GM21367 (cell line): Measurements from ENCODE around the gene FGGY.
"Not testable (repeated sequence)": the region's sequence is repeated elsewhere in the genome, so short reads cannot be mapped to it uniquely, and the experiment has no call there.

Experiments
- ATAC-seq: cut with Tn5 transposase; IDR thresholded peaks from one replicate; pipeline ENCODE4 v1.9.1; 2021; ENCODE audit not compliant: unreplicated experiment

The FGGY gene

GRCh38 chr1:59538476-59538875, 241.6 kb downstream of the FGGY start:
- not testable (repeated sequence) for ATAC-seq

DNA sequence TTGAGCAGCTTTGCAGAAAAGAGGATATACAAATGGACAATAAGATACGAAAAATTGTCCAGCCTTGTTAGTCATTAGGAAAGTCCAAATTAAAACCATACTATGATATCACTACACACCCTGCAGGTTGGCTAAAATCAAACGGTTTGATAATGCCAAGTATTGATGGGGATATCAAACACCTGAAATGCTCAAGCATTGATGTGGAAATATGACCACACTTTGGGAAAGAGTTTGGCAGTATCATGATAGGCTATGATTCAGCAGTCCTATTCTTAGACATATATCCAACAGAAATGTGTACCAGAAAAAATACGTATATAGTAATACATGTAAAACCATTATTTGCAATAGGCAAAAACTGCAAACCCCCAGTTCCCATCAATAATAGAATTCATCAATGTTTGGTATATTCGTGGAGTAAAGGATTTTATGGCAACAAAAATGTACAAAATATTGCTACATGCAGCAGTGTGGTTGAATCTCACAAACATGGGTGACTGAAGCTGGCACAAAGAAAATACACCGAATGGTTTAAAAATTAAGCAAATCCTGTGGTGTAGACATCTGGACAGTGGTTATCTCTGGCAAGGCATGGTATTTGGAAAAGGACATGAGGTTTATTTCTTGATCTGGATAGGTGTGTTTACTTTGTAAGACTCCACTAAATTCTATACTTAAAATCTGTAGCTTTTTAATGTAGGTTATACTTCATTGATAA, 243.2 kb downstream of the FGGY start:
- no peak for ATAC-seq

- no peak for ATAC-seq
Observed at GRCh38 chr1:59541161-59541560, 244.3 kb downstream of the FGGY start.

DNA sequence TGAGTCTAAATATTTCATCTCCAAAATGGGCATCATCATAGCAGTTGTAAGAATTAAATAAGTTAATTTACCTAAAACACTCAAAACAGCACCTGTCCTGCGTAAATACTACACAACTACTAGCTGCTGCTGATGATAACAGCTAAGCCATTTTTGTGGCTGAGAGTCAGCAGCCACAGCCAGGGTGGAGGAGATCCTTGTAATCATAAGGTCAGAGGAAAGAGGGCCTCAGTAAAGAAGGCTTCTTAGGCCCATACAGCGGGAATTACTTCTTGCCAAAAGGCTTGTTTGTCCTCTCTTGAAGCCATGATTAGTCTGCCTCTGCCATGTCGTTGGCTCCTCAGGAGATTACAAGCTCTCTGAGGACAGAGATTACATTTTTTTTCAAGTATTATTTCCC, 245.0 kb downstream of the FGGY start:
- ATAC-seq, result no peak

GRCh38 chr1:59543211-59543668, 246.3 kb downstream of the FGGY start:
- ATAC-seq, result no peak

DNA sequence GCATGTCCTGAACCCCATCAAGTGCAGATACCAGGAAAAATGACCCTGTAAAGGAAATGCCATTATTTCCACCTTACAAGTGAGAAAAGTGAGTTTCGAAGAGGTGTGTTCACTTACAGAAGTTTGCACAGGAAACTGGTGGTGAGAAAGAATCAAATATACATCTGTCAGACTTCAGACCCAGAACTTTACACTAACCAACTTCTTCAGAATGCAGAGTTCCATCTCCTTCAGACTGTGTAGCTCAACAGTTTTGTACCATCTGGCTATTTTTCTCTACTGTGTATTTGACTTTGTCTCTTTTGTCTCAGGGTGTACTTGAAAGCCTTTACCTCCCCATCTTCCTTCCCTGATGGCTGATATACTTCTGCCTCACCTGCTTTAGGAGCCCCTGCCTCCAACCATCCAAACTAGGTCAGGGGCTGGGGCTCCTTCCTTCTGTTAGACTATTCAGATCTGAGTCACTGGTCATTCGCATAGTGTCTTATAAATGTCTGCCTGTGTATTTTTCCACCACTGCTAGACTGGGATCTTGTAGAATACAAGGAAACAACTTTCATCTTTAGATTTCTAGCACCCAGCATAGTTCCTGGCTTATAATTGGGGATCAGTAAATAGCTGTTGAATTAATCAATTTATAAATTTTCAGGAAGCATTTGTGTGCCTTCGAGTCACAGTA, 247.9 kb downstream of the FGGY start:
- no peak for ATAC-seq

DNA sequence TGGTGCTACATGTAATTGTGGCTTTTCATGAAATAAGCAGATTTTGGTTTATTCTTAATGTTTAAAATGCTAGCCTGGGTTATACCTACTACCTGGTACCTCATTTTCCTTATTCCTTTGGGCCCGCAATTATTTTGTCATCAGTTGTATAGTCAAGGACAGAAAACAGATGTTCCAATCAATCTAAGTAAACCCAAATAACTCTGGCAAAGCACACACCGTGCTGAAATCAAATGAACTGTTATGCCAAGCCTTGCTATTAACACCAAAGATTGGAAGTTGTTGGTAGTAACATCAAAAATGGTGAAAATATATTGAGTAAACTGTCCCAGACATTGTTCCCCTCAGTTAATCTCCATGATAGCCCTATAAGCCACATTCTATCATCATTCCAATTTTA, 248.9 kb downstream of the FGGY start:
- ATAC-seq, result no peak

DNA sequence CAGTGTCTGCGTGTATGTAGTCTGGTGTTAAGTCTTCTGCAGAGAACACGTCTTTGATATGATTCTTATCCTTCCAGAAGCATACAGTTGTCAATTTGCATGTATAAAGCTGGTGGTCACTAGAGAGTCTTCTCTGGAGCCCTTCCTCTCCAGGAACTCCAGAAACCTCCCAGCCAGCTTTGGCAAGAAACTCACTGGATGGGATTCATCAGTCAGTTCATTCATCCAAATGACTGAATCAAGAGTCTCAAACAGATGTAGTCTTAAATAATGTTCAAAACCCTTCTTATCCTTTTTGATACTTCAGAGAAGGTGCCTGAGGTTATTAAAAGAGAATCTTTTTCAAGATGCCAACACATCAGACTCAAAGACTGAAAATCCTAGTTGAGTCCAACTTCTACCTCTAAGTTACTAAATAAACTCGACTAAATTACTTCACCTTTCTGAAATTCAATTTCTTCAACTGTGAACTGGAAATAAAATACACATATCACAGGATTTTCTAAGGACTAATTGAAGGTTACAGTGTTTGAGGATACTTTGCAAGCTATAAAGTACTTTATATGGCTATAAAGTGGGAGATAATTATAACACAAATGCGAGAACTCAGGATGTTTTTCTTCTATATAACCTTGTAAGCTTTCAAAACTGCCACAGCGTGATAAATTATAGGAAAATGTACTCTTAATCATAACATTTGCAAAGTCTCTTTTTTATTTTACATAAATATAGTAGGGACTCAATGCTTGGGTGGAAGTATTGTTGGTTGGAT, 252.4 kb downstream of the FGGY start:
- no peak for ATAC-seq

DNA sequence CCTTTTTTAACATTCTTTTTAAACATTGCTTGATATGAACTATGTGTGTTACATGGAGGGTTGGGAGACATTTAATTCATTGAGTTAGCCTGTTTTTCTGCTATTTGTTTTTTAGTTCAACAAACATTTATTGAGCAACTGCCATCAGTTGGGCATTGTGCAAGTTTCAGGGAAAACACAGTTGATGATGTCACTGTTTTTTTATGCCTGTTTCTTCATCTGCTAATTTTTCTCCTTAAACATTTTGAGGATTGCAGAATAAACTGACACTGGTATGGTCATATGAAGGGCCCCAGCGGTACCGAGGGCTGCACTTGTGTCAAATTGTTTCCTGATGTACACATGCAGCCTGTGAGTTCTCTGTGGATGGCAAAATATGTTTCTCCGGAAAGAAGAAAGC, 253.0 kb downstream of the FGGY start:
- no peak for ATAC-seq

GRCh38 chr1:59552007-59552406, 255.1 kb downstream of the FGGY start:
- ATAC-seq, result no peak

GRCh38 chr1:59553371-59553770, 256.5 kb downstream of the FGGY start:
- ATAC-seq, result no peak

GRCh38 chr1:59554011-59554663, 257.2 kb downstream of the FGGY start:
- ATAC-seq, result no peak

- ATAC-seq, result no peak
Observed at GRCh38 chr1:59554752-59555151, 257.9 kb downstream of the FGGY start.

DNA sequence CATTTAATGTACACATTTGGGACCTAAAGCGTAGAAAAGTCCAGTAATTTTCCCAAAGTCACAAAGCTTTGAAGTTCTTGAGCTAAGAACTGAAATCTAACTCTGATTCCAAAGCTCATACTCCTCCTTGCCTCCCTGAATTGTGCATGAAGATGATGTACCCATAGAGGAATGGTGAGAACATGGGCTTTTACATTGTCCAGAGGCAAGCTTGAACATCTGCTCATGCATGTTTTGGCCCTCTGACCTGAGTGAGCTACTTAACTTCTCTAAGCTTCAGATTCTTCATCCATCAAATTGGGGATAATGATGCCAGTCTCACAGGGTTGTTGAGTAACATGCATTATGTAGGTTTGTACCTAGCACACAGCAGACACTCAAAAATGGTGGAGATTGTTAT, 259.5 kb downstream of the FGGY start:
- ATAC-seq, result no peak

GRCh38 chr1:59556802-59557548, 260.1 kb downstream of the FGGY start:
- ATAC-seq, result no peak

GRCh38 chr1:59557549-59557885, 260.6 kb downstream of the FGGY start:
- ATAC-seq, result no peak

- not testable (repeated sequence) for ATAC-seq
Observed at GRCh38 chr1:59558580-59558979, 261.7 kb downstream of the FGGY start.

DNA sequence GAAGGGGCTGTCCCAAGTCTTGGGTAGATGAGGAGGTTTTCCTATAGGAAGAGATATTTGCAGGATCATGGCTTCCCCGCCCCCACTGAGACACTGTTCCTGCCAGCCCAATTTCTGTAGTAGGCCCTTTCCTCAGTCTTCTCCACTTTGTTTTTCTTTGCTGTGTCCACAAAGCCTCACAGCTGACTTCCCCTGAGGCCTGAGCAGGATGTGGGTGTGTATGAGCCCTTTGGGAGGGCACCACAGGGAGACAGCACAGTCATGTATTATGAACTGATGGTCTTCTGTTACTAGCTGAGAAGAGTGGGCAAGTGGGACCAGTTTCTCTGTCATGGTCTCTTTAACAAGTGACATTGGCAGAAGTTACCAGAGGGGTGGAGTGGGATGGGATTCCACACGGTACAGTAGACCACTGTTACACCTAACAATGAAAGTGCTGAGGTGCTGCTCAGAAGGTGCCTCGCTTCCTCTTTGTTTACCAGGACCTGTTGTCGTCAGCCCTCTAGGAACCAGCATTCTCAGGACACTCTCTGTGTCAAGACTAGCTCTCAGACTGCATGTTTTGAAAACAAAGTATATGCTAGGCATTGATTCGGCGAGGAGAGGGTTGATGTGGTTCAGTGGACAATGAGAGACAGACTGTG, 264.0 kb downstream of the FGGY start:
- peak; percentile 72 for ATAC-seq

DNA sequence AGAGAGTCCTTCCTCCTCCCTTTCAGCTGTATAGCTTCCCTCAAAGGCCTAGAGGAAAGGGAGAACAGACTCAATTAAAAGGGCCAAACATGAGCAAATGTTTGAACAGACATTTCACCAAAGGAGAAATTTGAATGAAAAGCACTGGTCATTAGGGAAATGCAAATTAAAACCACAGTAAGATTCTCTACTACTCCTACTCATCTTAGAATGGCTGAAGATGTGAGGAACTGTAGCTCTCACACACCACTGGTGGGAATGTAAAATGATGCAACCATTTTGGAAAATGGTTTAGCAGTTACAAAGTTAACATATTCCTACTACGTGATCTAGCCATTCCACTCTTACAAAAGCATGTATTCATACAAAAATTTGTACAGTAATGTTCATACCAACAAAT, 264.9 kb downstream of the FGGY start:
- no peak for ATAC-seq

DNA sequence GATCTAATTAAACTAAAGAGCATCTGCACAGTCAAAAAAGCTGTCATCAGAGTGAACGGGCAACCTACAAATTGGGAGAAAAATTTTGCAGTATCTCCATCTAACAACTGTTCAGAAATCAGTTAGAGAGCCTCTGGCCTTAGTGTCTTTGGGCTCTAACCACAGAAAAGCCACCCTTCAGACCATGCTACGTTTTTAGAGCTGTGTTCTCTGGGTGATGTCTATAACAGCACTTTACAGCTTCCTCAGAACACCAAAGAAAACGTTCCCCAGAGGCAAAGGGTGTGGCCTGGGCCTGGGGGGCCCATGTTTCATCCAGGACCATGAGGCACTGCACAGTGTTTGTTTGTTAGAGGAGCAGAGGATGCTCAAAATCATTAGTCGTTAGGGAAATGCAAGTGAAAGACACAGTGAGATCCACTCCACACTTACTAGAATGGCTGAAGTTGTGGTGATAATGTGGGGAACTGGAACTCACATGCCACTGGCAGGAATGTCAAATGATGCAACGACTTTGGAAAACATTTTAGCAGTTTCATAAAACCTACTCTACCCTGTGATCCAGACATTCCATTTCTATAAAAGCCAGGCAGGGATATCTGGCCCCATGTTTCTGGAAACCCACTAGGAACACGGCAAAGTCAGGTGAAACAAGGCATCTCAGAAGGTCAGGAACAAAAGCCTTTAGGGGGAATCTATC, 267.4 kb downstream of the FGGY start:
- ATAC-seq, result no peak
